ENCODE data around the gene SOCS6.
"Not testable (repeated sequence)": the region's sequence is repeated elsewhere in the genome, so short reads cannot be mapped to it uniquely, and the experiment has no call there.

DNA sequence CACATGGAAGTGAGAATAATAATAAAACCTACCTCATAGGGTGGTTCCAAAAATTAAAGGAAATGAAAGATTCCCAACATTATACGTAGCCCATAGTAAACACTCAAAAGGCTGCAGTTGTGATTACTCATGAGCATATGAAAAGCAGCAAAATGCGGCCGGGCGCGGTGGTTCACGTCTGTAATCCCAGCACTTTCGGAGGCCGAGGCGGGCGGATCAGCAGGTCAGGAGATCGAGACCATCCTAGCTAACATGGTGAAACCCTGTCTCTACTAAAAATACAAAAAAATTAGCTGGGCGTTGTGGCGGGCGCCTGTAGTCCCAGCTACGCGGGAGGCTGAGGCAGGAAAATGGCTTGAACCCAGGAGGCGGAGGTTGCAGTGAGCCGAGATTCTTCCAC lies 39.0 kb upstream of the SOCS6 start:
- not testable (repeated sequence) for TF ChIP-seq CTCF (IDR thresholded peaks at IDR 0.05 in 2 of 3, conservative IDR thresholded peaks at IDR 0.05 in 1 of 3; ENCODE audit: borderline replicate concordance in 1 of 3, insufficient read depth in 1 of 3, low read depth in 2 of 3, low read length in 2 of 3); ZNF274 (IDR thresholded peaks at IDR 0.05; ENCODE audit: low read depth, low read length); EZH2phosphoT487 (IDR thresholded peaks at IDR 0.05; ENCODE audit: borderline replicate concordance); SP1 (IDR thresholded peaks at IDR 0.05; ENCODE audit: low read depth); REST (IDR thresholded peaks at IDR 0.05; ENCODE audit: low read depth); RAD21 (IDR thresholded peaks at IDR 0.05; ENCODE audit: low read depth); POLR2A (IDR thresholded peaks at IDR 0.05; ENCODE audit: borderline replicate concordance, extremely low read depth, insufficient read depth, insufficient read length); POLR2AphosphoS5 (IDR thresholded peaks at IDR 0.05; ENCODE audit: low read depth, low read length); CEBPB (IDR thresholded peaks at IDR 0.05; ENCODE audit: low read depth)
- TF ChIP-seq, protein P1, sequence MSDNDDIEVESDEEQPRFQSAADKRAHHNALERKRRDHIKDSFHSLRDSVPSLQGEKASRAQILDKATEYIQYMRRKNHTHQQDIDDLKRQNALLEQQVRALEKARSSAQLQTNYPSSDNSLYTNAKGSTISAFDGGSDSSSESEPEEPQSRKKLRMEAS (IDR thresholded peaks at IDR 0.05) = not testable (repeated sequence)

Data from HCT116 (cell line).